Fibroblast of lung (primary cell): Measurements from ENCODE around the gene CEP170. TPM values are rescaled to one million over a fixed set of nuclear protein-coding genes. Genes with fewer than 3 reads are reported as not detected.
A peak's percentile ranks its signal among the peaks of the same experiment; 100 is the strongest.

Experiments
- DNase-seq, 2 donors: peaks; one replicate each; pipeline versions ENCODE4 v3.0.0 to v3.0.0-alpha.2; 2010; ENCODE audit warnings: low read depth in 2 of 2
- H2AFZ ChIP-seq: 2 replicates; pipeline ENCODE4 v1.5.1; 2012; ENCODE audit warnings: low read length, control low read depth, inconsistent platforms
- H3K27ac ChIP-seq: 2 replicates; pipeline ENCODE4 v1.5.1; 2011; ENCODE audit warnings: low read length, control low read depth; ENCODE audit not compliant: insufficient read depth
- H3K27me3 ChIP-seq: 2 replicates; pipeline ENCODE4 v1.5.1; 2011; ENCODE audit warnings: mild to moderate bottlenecking, low read length; ENCODE audit not compliant: control insufficient read depth, insufficient read depth
- H3K36me3 ChIP-seq: 2 replicates; pipeline ENCODE4 v1.5.1; 2011; ENCODE audit warnings: low read length; ENCODE audit not compliant: control insufficient read depth, insufficient read depth
- H3K4me1 ChIP-seq: 2 replicates; pipeline ENCODE4 v1.5.1; 2011; ENCODE audit warnings: low read length; ENCODE audit not compliant: control insufficient read depth, insufficient read depth; ENCODE audit errors: extremely low read depth
- H3K4me2 ChIP-seq: 2 replicates; pipeline ENCODE4 v1.5.1; 2011; ENCODE audit warnings: low read length, control low read depth; ENCODE audit not compliant: insufficient read depth; ENCODE audit errors: extremely low read depth
- H3K4me3 ChIP-seq, 4 experiments: fragments of 200-600 bp in 1 of 4; sonication (generic) in 1 of 4; replicated peaks in 1 of 4; 2 replicates each; pipeline ENCODE4 v1.5.1; 2011 to 2016; ENCODE audit warnings: low read length in 4 of 4, low read depth in 3 of 4, mild to moderate bottlenecking in 3 of 4, control low read depth in 2 of 4, inconsistent platforms in 1 of 4, mixed read lengths in 1 of 4; ENCODE audit not compliant: insufficient read depth in 1 of 4; ENCODE audit errors: control extremely low read depth in 1 of 4
- H3K79me2 ChIP-seq: 2 replicates; pipeline ENCODE4 v1.5.1; 2012; ENCODE audit warnings: mild to moderate bottlenecking, low read length, inconsistent platforms; ENCODE audit not compliant: control insufficient read depth, insufficient read depth
- H3K9ac ChIP-seq: 2 replicates; pipeline ENCODE4 v1.5.1; 2011; ENCODE audit warnings: mild to moderate bottlenecking, low read length, control low read depth; ENCODE audit not compliant: insufficient read depth
- H3K9me3 ChIP-seq: 2 replicates; pipeline ENCODE4 v1.5.1; 2012; ENCODE audit warnings: low read depth, low read length; ENCODE audit not compliant: control insufficient read depth, insufficient read depth
- H4K20me1 ChIP-seq: 2 replicates; pipeline ENCODE4 v1.5.1; 2011; ENCODE audit warnings: low read length; ENCODE audit not compliant: control insufficient read depth, insufficient read depth; ENCODE audit errors: extremely low read depth
- CTCF ChIP-seq, 2 donors: IDR thresholded peaks in 1 of 2; conservative IDR thresholded peaks in 1 of 2; 1 replicate in 1 of 2; 2 replicates in 1 of 2; pipeline ENCODE4 v1.5.1; 2011 to 2012; ENCODE audit warnings: low read length in 2 of 2, control low read depth in 1 of 2, inconsistent platforms in 1 of 2, low read depth in 1 of 2, mild to moderate bottlenecking in 1 of 2
- EZH2 ChIP-seq: IDR thresholded peaks from 2 replicates; pipeline ENCODE4 v1.5.1; 2012; ENCODE audit warnings: low read length, control low read depth, mild to moderate bottlenecking; ENCODE audit errors: missing control alignments
- polyA plus RNA-seq, 2 donors: library from polyadenylated mRNA; depleted of rRNA in 1 of 2; stranded (reverse) in 1 of 2; unstranded in 1 of 2; fragments of >200 nt; gene quantifications; 2 replicates each; pipeline ENCODE4 v1.2.1, GENCODE V29; 2011 to 2012; ENCODE audit warnings: missing spikeins in 1 of 2
- total RNA-seq: library from RNA; depleted of rRNA; stranded (reverse); fragments of >200 nt; gene quantifications from 2 replicates; pipeline ENCODE4 v1.2.1, GENCODE V29; 2014

The CEP170 gene
- total and polyA plus RNA-seq, 2 donors (not counting 1 experiment from before 2014, with no cell fraction given) = 86.0 to 92.0 TPM

- no peak for DNase-seq
- no peak for TF ChIP-seq CTCF (conservative IDR thresholded peaks at IDR 0.05 in 1 of 2, IDR thresholded peaks at IDR 0.05 in 1 of 2; ENCODE audit: low read depth in 1 of 2, low read length in 2 of 2)
- no peak for TF ChIP-seq EZH2
- no peaks in the 10 kb centered on the region for H3K27me3 ChIP-seq
- H3K9ac ChIP-seq = peak overlapping the region; percentile 5
- H4K20me1 ChIP-seq = no peaks in the 10 kb centered on the region
- H3K4me2 ChIP-seq = peak overlapping the region; percentile 83
- H2AFZ ChIP-seq = no peak overlapping the region
- H3K9me3 ChIP-seq = no peaks in the 10 kb centered on the region
- H3K79me2 ChIP-seq = peaks cover 88% of the 10 kb centered on the region
- peak overlapping the region; percentile 78 for H3K27ac ChIP-seq
- H3K4me3 ChIP-seq = peak overlapping the region; percentile 57 to 97 (median 82)
- no peaks in the 10 kb centered on the region for H3K36me3 ChIP-seq
- H3K4me1 ChIP-seq = peaks cover 3% of the 10 kb centered on the region
Measured at GRCh38 chr1:243253211-243253925, 1.7 kb downstream of the CEP170 start.

- Histone ChIP-seq H3K27ac (no peak overlapping the region), H3K4me1 (peaks cover 7% of the 10 kb centered on the region), H3K27me3 (no peaks in the 10 kb centered on the region), H3K9me3 (no peaks in the 10 kb centered on the region), H3K79me2 (peaks cover 92% of the 10 kb centered on the region), H3K4me3 (peak overlapping the region; percentile 57 to 97 (median 82)), H4K20me1 (no peaks in the 10 kb centered on the region), H3K36me3 (no peaks in the 10 kb centered on the region), H2AFZ (no peak overlapping the region), H3K4me2 (peak overlapping the region; percentile 83), H3K9ac (no peak overlapping the region)
- peak in 1 of 2 donors; percentile 59 for DNase-seq
- no peak for TF ChIP-seq CTCF (conservative IDR thresholded peaks at IDR 0.05 in 1 of 2, IDR thresholded peaks at IDR 0.05 in 1 of 2; ENCODE audit: low read depth in 1 of 2, low read length in 2 of 2)
- TF ChIP-seq EZH2 = no peak
Measured at GRCh38 chr1:243251539-243251938, 3.5 kb downstream of the CEP170 start.

- Histone ChIP-seq H3K4me1 (peaks cover 7% of the 10 kb centered on the region), H3K9me3 (no peaks in the 10 kb centered on the region), H3K79me2 (peaks cover 98% of the 10 kb centered on the region), H3K27ac (no peak overlapping the region), H3K27me3 (no peaks in the 10 kb centered on the region), H3K4me2 (peak overlapping the region; percentile 0), H4K20me1 (no peaks in the 10 kb centered on the region), H3K36me3 (no peaks in the 10 kb centered on the region), H2AFZ (no peak overlapping the region), H3K9ac (no peak overlapping the region), H3K4me3 (no peak overlapping the region)
- TF ChIP-seq EZH2 (no peak), CTCF (conservative IDR thresholded peaks at IDR 0.05 in 1 of 2, IDR thresholded peaks at IDR 0.05 in 1 of 2; ENCODE audit: low read depth in 1 of 2, low read length in 2 of 2) (no peak)
- no peak for DNase-seq
Measured at GRCh38 chr1:243250102-243250501, 5.0 kb downstream of the CEP170 start.
